Measurements from ENCODE around the gene GPRIN3. TPM values are rescaled to one million over a fixed set of nuclear protein-coding genes. Genes with fewer than 3 reads are reported as not detected.
A peak's percentile ranks its signal among the peaks of the same experiment; 100 is the strongest.
"Not testable (repeated sequence)": the region's sequence is repeated elsewhere in the genome, so short reads cannot be mapped to it uniquely, and the experiment has no call there.

The GPRIN3 gene
- total RNA-seq, 1 donor from 2014 or later = 3.5 TPM

- no peak for DNase-seq (ENCODE audit: low read depth)
Measured at GRCh38 chr4:89312066-89312465, 4.5 kb upstream of the GPRIN3 start.

GRCh38 chr4:89311433-89311832 is 3.8 kb upstream of the GPRIN3 start:
- no peak for DNase-seq (ENCODE audit: low read depth)

DNA sequence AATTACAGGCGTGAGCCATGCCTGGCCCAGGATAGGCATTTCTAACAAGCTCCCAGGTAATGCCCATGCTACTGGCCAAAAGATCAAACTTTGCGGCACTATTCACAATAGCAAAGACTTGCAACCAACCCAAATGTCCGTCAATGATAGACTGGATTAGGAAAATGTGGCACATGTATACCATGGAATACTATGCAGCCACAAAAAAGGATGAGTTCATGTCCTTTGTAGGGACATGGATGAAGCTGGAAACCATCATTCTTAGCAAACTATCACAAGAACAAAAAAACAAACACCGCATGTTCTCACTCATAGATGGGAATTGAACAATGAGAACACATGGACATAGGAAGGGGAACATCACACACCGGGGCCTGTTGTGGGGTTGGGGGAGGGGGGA is 1.6 kb upstream of the GPRIN3 start:
- not testable (repeated sequence) for DNase-seq (ENCODE audit: low read depth)

DNA sequence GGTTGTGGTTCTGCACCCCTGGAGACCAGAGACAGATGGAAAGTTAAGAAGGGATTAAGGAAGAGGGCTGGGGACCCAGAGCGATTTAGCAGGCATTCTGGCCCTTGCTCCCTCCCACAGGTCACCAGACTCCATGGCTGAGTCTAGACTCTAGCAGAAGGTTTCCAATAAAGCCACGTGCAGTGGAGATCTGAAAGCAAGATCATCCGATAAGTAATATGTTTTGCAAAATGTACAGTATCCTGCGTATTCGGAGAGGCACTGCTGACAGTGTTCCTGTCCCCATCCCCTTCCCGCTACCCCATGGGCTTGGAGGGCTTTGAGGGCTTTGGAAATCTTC is 531 bp upstream of the GPRIN3 start:
- DNase-seq (ENCODE audit: low read depth) = no peak

- DNase-seq (ENCODE audit: low read depth) = no peak
Measured at GRCh38 chr4:89307178-89307445, 488 bp downstream of the GPRIN3 start.

DNA sequence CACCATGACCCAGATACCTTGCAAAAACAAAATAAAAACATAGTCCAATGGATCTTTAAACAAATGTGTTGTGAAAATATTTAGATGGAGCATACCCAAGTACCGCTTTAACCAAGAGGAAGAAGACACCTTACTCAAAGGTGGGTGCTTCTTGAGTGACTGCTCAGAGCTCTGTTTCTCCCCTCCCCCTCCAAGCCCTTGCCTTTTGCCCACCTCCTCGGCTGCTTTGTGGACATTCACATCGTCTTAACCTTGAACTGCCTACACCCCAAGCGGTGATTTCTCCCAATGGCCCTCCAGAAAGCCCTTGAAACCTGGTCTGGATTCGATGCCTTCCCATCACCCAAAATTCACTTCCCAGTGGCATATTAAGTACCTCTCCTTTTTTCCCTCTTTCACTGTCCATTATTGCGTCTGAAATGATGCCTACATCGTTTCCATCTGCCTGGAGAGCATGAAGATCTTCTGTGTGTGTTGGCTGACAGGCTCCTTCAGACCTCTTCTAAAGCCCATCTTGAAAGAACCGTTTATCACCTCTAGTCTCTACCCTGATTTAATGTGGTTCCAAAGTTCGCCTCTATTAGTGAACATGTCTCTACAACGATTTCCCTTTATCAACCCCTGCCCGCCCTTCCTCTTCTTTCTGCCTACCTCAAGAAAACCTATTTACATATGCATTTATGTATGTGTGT is 968 bp downstream of the GPRIN3 start:
- no peak for DNase-seq (ENCODE audit: low read depth)

- peak; percentile 97 for DNase-seq (ENCODE audit: low read depth)
Measured at GRCh38 chr4:89305712-89306437, 1.7 kb downstream of the GPRIN3 start.

- no peak for DNase-seq (ENCODE audit: low read depth)
Measured at GRCh38 chr4:89305028-89305427, 2.6 kb downstream of the GPRIN3 start.

- DNase-seq (ENCODE audit: low read depth) = no peak
Measured at GRCh38 chr4:89303814-89304388, 3.7 kb downstream of the GPRIN3 start.

DNA sequence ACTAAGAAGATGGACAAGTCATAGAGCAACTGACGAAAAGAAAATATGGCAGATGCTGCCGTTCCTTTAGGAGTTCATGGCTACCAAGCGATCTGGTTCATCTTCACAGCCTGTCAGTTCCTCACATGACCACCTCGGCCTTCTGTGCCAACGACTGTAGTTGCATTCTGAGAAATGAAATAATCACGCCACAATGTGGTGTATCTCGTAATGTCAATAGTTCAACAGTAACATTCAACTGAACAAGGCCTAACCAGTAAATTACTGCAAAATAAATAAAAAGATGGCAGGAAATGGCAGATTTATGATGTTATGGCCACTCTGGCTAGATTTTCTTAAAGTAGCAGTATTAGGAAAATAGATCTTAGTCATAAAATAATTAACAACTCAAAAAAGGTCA is 4.4 kb downstream of the GPRIN3 start:
- no peak for DNase-seq (ENCODE audit: low read depth)

GRCh38 chr4:89301902-89302301 is 5.7 kb downstream of the GPRIN3 start:
- DNase-seq (ENCODE audit: low read depth) = no peak

DNA sequence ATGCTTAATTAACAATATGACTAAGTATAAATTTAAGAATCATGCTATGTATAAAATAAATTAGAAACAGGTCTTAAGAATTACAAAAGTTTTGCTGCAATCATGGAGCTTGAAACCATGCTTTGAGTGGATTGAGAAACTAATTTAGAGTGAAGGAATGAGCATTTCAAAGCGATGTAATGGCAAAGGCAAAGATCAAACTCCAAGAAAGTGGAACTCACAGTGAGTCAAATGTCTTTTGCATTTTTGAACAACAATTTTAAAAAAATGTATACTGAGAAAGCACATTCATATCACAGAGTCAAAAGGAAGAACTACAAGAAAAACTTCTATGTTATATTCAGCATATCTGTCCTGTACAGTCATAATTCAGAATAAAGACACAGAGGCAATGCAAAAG is 6.6 kb downstream of the GPRIN3 start:
- DNase-seq (ENCODE audit: low read depth) = no peak

DNA sequence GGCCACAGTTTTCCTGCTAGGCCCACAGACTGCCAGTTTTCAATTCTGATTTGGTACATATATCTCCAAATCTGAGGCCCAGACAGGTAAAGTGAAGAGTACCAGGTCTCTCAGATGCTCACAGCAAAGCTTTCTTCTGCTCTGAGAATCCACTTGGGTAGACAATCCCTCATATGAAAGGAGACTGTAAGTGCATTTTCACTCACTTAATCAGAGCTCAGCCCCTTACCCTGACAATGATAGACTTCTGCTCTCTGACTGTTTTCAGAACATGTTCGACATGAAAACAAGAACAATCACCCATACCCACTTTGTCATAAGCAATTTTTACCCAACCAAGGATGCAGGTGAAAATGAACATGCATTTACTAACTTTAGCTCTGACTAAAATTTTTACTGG is 7.1 kb downstream of the GPRIN3 start:
- no peak for DNase-seq (ENCODE audit: low read depth)

DNA sequence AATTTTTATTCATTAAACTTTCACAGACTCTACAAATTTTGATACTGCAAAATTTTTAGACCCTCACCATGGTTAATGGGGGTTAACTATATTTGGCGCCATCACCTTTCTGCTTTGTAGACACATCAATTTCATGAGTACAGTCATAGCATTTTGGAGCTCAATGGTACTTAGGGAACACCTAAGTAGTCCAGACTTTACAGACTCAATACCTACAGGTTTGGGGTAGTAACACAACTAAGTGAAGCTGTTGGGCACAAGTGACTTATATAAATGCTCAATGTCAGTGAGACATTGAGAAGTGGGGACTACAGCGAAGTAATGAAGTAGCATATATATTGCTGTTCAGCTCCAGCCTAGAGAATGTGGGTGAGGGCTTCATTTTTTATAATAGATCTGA is 7.5 kb downstream of the GPRIN3 start:
- DNase-seq (ENCODE audit: low read depth) = no peak

- DNase-seq (ENCODE audit: low read depth) = peak; percentile 88
Measured at GRCh38 chr4:89299153-89299791, 8.3 kb downstream of the GPRIN3 start.

DNA sequence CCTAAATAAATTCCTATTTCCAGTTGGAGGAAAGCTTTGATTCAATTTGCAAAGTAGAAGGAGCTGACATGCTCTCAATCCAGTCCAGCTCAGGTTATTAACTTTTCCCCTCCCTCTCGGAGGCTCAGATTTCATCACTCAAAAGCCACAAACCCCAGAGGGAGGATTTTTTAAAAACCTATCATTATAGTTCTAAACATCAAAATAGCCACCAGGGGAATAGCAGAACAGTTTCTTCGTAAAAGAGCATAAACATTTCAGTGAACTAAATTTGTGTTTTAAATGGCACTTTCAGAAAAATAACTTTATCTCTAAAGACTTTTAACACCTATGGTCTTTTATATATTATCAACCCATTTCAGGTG is 8.8 kb downstream of the GPRIN3 start:
- peak; percentile 86 for DNase-seq (ENCODE audit: low read depth)

GRCh38 chr4:89298155-89298554 is 9.4 kb downstream of the GPRIN3 start:
- DNase-seq (ENCODE audit: low read depth) = peak; percentile 57

- no peak for DNase-seq (ENCODE audit: low read depth)
Measured at GRCh38 chr4:89296896-89297295, 10.7 kb downstream of the GPRIN3 start.

DNA sequence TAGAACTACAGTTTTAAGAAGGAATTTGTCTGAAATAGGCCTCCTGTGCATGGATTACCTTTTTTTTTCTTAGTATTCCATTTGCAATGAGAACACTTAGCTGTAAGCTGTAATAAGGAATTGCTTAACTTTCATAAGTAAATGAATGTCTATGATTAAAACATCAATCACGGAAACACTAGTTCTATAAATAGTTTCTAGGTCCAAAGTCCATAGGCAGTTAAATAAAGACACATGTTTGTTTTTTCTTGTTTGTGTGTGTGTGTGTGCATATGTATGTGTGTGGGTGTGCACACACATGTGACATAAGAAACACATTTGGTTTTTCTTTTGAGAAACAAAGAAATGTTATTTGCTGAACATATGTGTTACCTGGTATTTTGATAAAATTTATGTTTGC is 11.2 kb downstream of the GPRIN3 start:
- DNase-seq (ENCODE audit: low read depth) = peak; percentile 92

GRCh38 chr4:89295415-89295927 is 12.1 kb downstream of the GPRIN3 start:
- DNase-seq (ENCODE audit: low read depth) = no peak

- DNase-seq (ENCODE audit: low read depth) = no peak
Measured at GRCh38 chr4:89294573-89295269, 12.9 kb downstream of the GPRIN3 start.

DNA sequence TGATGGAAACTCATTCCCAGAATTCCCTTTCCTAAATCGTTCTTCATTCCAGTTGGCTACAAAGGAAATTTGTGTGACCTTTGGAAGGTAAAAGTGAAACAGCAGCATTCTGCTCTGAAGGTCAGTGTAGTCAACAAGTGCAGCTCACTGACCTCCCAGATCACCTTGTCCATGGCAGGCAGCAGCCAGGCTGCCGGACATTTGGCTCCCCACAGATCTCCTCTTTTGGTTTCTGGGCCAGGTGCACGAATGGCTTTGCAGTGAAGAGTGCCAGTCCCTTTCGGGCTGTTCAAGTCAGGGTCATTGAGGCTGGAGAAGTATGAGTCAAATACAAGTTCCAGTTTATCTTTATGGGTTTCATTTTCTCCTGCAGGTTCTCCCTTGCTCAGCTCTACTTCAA is 14.3 kb downstream of the GPRIN3 start:
- DNase-seq (ENCODE audit: low read depth) = no peak

Measured in renal cortical epithelial cell (primary cell).